GM10847 (cell line): ENCODE results near the gene ALG5.

Source experiments
- POLR2A ChIP-seq: IDR thresholded peaks from 2 replicates; pipeline ENCODE4 v1.6.1; 2011; ENCODE audit not compliant: insufficient read length; ENCODE audit errors: extremely low read depth

Gene ALG5

DNA sequence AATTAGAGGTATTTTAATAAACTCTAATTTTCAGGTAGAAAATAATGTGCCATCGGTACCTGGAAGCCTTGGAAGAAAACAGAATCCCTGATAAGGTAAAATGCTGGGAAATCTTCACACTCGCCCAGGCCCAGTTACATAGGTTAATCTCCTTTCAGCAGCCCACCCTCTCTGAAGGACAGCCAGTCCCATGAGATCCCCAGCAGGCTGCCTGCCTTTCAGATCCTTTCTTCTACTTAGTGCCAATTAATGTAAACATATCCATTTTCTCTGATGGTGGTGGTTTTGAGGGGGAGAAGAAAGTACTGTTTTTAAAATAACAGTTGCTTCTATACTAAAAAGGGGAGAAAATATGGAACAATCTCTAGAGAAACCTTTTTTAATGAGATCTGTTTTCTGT, 91.3 kb downstream of the ALG5 start:
- no peak for TF ChIP-seq POLR2A

DNA sequence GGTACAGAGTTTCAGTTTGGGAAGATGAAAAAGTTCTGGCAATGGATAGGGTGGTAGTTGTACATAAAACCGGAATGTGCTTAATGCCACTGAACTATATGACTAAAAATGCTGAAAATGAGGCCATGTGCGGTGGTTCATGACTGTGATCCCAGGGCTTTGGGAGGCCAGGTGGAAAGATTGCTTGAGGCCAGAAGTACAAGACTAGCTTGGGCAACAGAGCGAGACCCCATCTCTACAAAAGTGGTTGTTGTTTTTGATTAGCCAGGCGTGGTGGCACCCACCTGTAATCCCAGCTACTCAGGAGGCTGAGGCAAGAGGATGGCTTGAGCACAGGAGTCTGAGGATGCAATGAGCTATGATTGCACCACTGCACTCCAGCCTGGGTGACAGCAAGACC, 91.9 kb downstream of the ALG5 start:
- no peak for TF ChIP-seq POLR2A

GRCh38 chr13:36905944-36906343, 93.2 kb downstream of the ALG5 start:
- TF ChIP-seq POLR2A = no peak

DNA sequence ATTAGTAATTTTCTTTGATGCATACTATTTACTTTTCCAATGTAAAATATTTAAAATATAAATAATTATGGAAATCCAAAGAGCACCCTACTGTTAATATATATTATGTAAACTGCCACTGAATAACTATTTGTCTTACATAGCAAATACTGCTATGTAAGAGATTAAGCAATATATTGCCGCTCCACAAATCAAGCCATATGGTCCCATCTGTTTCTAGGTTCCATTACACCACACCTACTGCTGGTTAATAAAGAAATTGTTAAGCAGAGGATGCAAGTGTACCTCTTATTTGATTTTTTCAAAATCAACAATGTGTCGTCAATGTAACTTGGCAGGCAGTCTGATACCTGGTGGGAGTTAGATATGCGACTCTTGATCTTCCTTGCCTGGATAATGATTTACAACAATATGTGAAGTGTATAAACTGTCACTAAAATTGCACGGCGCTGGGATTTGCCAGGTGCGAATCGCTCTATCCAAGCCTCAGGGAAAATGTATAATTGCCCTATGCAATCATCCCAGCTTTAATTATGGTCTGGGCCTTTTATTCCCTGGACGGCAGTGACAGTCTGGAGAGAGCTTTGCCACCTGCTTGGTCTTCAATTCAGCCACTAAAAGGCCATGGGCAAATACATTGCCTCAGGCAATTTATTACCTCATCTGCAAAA, 95.1 kb downstream of the ALG5 start:
- no peak for TF ChIP-seq POLR2A
